K562 (cell line): ENCODE measurements around the gene TCEA3. TPM values are rescaled to one million over a fixed set of nuclear protein-coding genes. Genes with fewer than 3 reads are reported as not detected.

Source experiments
- CCAR2 ChIP-seq: fragments of 200-400 bp; formaldehyde crosslinking; IDR thresholded peaks from 2 replicates; pipeline ENCODE4 v1.6.1; 2017; ENCODE audit warnings: mild to moderate bottlenecking, low read depth, low read length
- CCNT2 ChIP-seq: IDR thresholded peaks from 2 replicates; pipeline ENCODE4 v1.6.1; 2011; ENCODE audit warnings: borderline replicate concordance, low read depth, mild to moderate bottlenecking, moderate library complexity, mixed read lengths, low read length; ENCODE audit not compliant: insufficient read length; ENCODE audit errors: extremely low read depth
- CEBPB ChIP-seq: fragments of 450-650 bp; IDR thresholded peaks from 2 replicates; pipeline ENCODE4 v1.6.1; 2016; ENCODE audit warnings: missing genetic modification characterization, missing compliant biosample characterization
- CTBP1 ChIP-seq: fragments of 450-650 bp; IDR thresholded peaks from 2 replicates; pipeline ENCODE4 v1.6.1; 2016; ENCODE audit warnings: borderline replicate concordance
- ETS1 ChIP-seq: conservative IDR thresholded peaks from 2 replicates; pipeline ENCODE4 v1.6.1; 2011; ENCODE audit warnings: low read depth, mild to moderate bottlenecking, low read length; ENCODE audit not compliant: control insufficient read depth
- HDAC2 ChIP-seq: fragments of 450-650 bp; IDR thresholded peaks from 2 replicates; pipeline ENCODE4 v1.6.1; 2016; ENCODE audit warnings: mild to moderate bottlenecking
- HNRNPK ChIP-seq: fragments of 200-400 bp; formaldehyde crosslinking; IDR thresholded peaks from one replicate; pipeline ENCODE4 v1.6.1; 2018; ENCODE audit warnings: mild to moderate bottlenecking, low read depth, low read length; ENCODE audit not compliant: poor library complexity, severe bottlenecking
- NFE2 ChIP-seq: IDR thresholded peaks from 2 replicates; pipeline ENCODE4 v1.6.1; 2014; ENCODE audit warnings: antibody characterized with exemption, low read depth
- NR4A1 ChIP-seq, 2 experiments: fragments of 250-450 bp in 1 of 2; fragments of 450-650 bp in 1 of 2; sonication (Bioruptor Pico) in 1 of 2; IDR thresholded peaks; 2 replicates each; pipeline versions ENCODE4 v1.4.0 to v1.6.1; 2016 to 2020; ENCODE audit warnings: mild to moderate bottlenecking in 2 of 2, missing compliant biosample characterization in 1 of 2, missing genetic modification characterization in 1 of 2, moderate library complexity in 1 of 2
- POLR2AphosphoS5 ChIP-seq: IDR thresholded peaks from 2 replicates; pipeline ENCODE4 v1.6.1; 2011; ENCODE audit warnings: mild to moderate bottlenecking, low read depth, low read length, moderate library complexity; ENCODE audit not compliant: control insufficient read depth, insufficient read depth
- RBM25 ChIP-seq: fragments of 200-400 bp; formaldehyde crosslinking; IDR thresholded peaks from 2 replicates; pipeline ENCODE4 v1.6.1; 2018; ENCODE audit warnings: low read length, low read depth, moderate library complexity; ENCODE audit not compliant: severe bottlenecking
- SRSF7 ChIP-seq: fragments of 200-400 bp; formaldehyde crosslinking; optimal IDR thresholded peaks from 2 replicates; pipeline ENCODE3; 2017; ENCODE audit warnings: mild to moderate bottlenecking, low read depth, low read length
- TAF15 ChIP-seq: fragments of 200-400 bp; formaldehyde crosslinking; IDR thresholded peaks from 2 replicates; pipeline ENCODE4 v1.6.1; 2017; ENCODE audit warnings: mild to moderate bottlenecking, low read depth, low read length, moderate library complexity
- THRAP3 ChIP-seq: fragments of 450-650 bp; IDR thresholded peaks from 2 replicates; pipeline ENCODE4 v1.6.1; 2016; ENCODE audit warnings: mild to moderate bottlenecking, inconsistent platforms, borderline replicate concordance
- XRCC4 ChIP-seq: IDR thresholded peaks from one replicate; pipeline ENCODE4 v1.6.1; 2011; ENCODE audit not compliant: insufficient read depth, insufficient read length; ENCODE audit errors: extremely low read depth
- ZBTB43 ChIP-seq: sonication (generic); formaldehyde crosslinking; IDR thresholded peaks from 2 replicates; pipeline ENCODE4 v1.8.0; 2023; ENCODE audit warnings: mild to moderate bottlenecking, missing genetic modification reagents
- ZNF134 ChIP-seq: fragments of 250-450 bp; sonication (Bioruptor Pico); conservative IDR thresholded peaks from 2 replicates; pipeline ENCODE4 v1.4.0; 2020
- polyA plus RNA-seq, 8 experiments: library from polyadenylated mRNA; depleted of rRNA in 4 of 8; stranded (reverse) in 5 of 8; unstranded in 3 of 8; fragments of >200 nt; fragmentation: Nextera tagmentation in 2 of 8; fragmentation: Illumina TruSeq in 1 of 8; extraction: Ambion mirVana in 2 of 8; extraction: Trizol in 1 of 8; gene quantifications; 2 replicates each; pipeline versions ENCODE4 v1.2.1 to v1.2.3, GENCODE V29; 2011 to 2014; ENCODE audit warnings: inconsistent platforms in 1 of 8, missing spikeins in 1 of 8
- total RNA-seq, 7 experiments: library from RNA; depleted of rRNA in 6 of 7; stranded (reverse); fragments of >200 nt in 6 of 7; fragmentation: Illumina TruSeq in 2 of 7; extraction: Trizol in 2 of 7; gene quantifications; 2 replicates each; pipeline versions ENCODE4 v1.2.1 to v1.2.3, GENCODE V29; 2011 to 2021; ENCODE audit warnings: low replicate concordance in 1 of 7

TCEA3 gene
- total and polyA plus RNA-seq, 9 of the 15 experiments (the other 6 are each of a cell fraction or from before 2014, with no cell fraction given) = 0.03 to 0.55 (median 0.36) TPM

GRCh38 chr1:23444104-23444533 lies 19.6 kb upstream of the TCEA3 start (continued):
- no peak for TF ChIP-seq HNRNPK
- no peak for TF ChIP-seq NR4A1 (CRISPR knock-in tag; IDR thresholded peaks at IDR 0.05)
- no peak for TF ChIP-seq NR4A1 (tag; IDR thresholded peaks at IDR 0.05)
- no peak for TF ChIP-seq ETS1
- no peak for TF ChIP-seq CCNT2
- no peak for TF ChIP-seq XRCC4
- no peak for TF ChIP-seq RBM25
- no peak for TF ChIP-seq HDAC2
- no peak for TF ChIP-seq NFE2
- TF ChIP-seq THRAP3 = no peak
- no peak for TF ChIP-seq ZBTB43 (CRISPR knock-in tag)
- TF ChIP-seq CCAR2 = no peak
- no peak for TF ChIP-seq SRSF7
- TF ChIP-seq CTBP1 = 0 out of 2 replicates have a peak, but pooled peaks have one; percentile 10
- TF ChIP-seq CEBPB = peak; percentile 91
- no peak for TF ChIP-seq TAF15
- peak; percentile 66 for TF ChIP-seq ZNF134 (CRISPR knock-in tag)
- TF ChIP-seq POLR2AphosphoS5 = no peak
